ENCODE measurements around the gene PTPRE. TPM values are rescaled to one million over a fixed set of nuclear protein-coding genes. Genes with fewer than 3 reads are reported as not detected.

The PTPRE gene
- total RNA-seq, 1 donor from 2014 or later: 2.4 TPM

GRCh38 chr10:128044961-128045832, 138.3 kb downstream of the PTPRE start:
- H3K27me3 Mint-ChIP-seq: peaks cover 11% of the 10 kb centered on the region
- peaks cover 10% of the 10 kb centered on the region for H3K4me1 Mint-ChIP-seq (ENCODE audit: low read depth)
- H3K36me3 Mint-ChIP-seq (ENCODE audit: insufficient read depth): no peaks in the 10 kb centered on the region
- no peak overlapping the region for H3K27ac Mint-ChIP-seq
- no peak for DNase-seq (ENCODE audit: low spot score, unreplicated experiment)
- no peak overlapping the region for H3K4me3 Mint-ChIP-seq (ENCODE audit: low read depth)
- H3K9me3 Mint-ChIP-seq (ENCODE audit: low read depth): no peaks in the 10 kb centered on the region
- TF ChIP-seq CTCF (IDR thresholded peaks at IDR 0.05; ENCODE audit: unreplicated experiment): no peak

GRCh38 chr10:128045833-128046120, 138.9 kb downstream of the PTPRE start:
- Mint-ChIP-seq H3K27me3 (peaks cover 11% of the 10 kb centered on the region), H3K27ac (no peak overlapping the region), H3K4me1 (ENCODE audit: low read depth) (peaks cover 10% of the 10 kb centered on the region), H3K36me3 (ENCODE audit: insufficient read depth) (no peaks in the 10 kb centered on the region), H3K4me3 (ENCODE audit: low read depth) (no peak overlapping the region), H3K9me3 (ENCODE audit: low read depth) (no peaks in the 10 kb centered on the region)
- no peak for TF ChIP-seq CTCF (IDR thresholded peaks at IDR 0.05; ENCODE audit: unreplicated experiment)
- DNase-seq (ENCODE audit: low spot score, unreplicated experiment): no peak

- Mint-ChIP-seq H3K27me3 (peaks cover 11% of the 10 kb centered on the region), H3K27ac (no peak overlapping the region), H3K36me3 (ENCODE audit: insufficient read depth) (no peaks in the 10 kb centered on the region), H3K4me1 (ENCODE audit: low read depth) (peaks cover 10% of the 10 kb centered on the region), H3K4me3 (ENCODE audit: low read depth) (no peak overlapping the region), H3K9me3 (ENCODE audit: low read depth) (no peaks in the 10 kb centered on the region)
- no peak for DNase-seq (ENCODE audit: low spot score, unreplicated experiment)
- TF ChIP-seq CTCF (IDR thresholded peaks at IDR 0.05; ENCODE audit: unreplicated experiment): no peak
Measured at GRCh38 chr10:128046156-128046952, 139.5 kb downstream of the PTPRE start.

GRCh38 chr10:128046953-128047290, 140.0 kb downstream of the PTPRE start:
- H3K4me3 Mint-ChIP-seq (ENCODE audit: low read depth): no peak overlapping the region
- DNase-seq (ENCODE audit: low spot score, unreplicated experiment): no peak

More at GRCh38 chr10:128046953-128047290, 140.0 kb downstream of the PTPRE start:
- H3K27me3 Mint-ChIP-seq: peaks cover 9% of the 10 kb centered on the region
- peaks cover 10% of the 10 kb centered on the region for H3K4me1 Mint-ChIP-seq (ENCODE audit: low read depth)
- H3K36me3 Mint-ChIP-seq (ENCODE audit: insufficient read depth): no peaks in the 10 kb centered on the region
- no peak for TF ChIP-seq CTCF (IDR thresholded peaks at IDR 0.05; ENCODE audit: unreplicated experiment)
- H3K27ac Mint-ChIP-seq: no peak overlapping the region
- no peaks in the 10 kb centered on the region for H3K9me3 Mint-ChIP-seq (ENCODE audit: low read depth)

All from progenitor cell of endocrine pancreas (in vitro differentiated cells).